ENCODE results near the gene ATP9B. TPM values are rescaled to one million over a fixed set of nuclear protein-coding genes. Genes with fewer than 3 reads are reported as not detected.

The ATP9B gene
- total and polyA plus RNA-seq, 4 donors, result 7.1 to 31.4 (median 15.5) TPM

- no peaks in the 10 kb centered on the region for H3K27me3 ChIP-seq (ENCODE audit: control insufficient read depth in 4 of 4, insufficient read depth in 4 of 4, low read length in 3 of 4)
- DNase-seq (ENCODE audit: low spot score), result no peak
- H3K36me3 ChIP-seq (ENCODE audit: control insufficient read depth in 4 of 4, insufficient read depth in 3 of 4, low read depth in 1 of 4, low read length in 3 of 4), result peaks cover 0 to 15% (median 8%) of the 10 kb centered on the region in 4 donors
- no peaks in the 10 kb centered on the region for H3K9me3 ChIP-seq (ENCODE audit: control insufficient read depth in 4 of 4, low read length in 3 of 4)
- WGBS, result 80% methylated on average over 4 of the region's 4 CpGs
- no peak overlapping the region for H3K4me3 ChIP-seq (ENCODE audit: low read depth in 1 of 3, low read length in 3 of 3)
- H3K9ac ChIP-seq (ENCODE audit: low read depth in 1 of 2, low read length in 2 of 2), result no peak overlapping the region
- no peaks in the 10 kb centered on the region for H3K4me1 ChIP-seq (ENCODE audit: control insufficient read depth in 4 of 4, insufficient read depth in 4 of 4, low read length in 3 of 4)
- TF ChIP-seq MAX (IDR thresholded peaks at IDR 0.05) (no peak), CTCF (IDR thresholded peaks at IDR 0.05; ENCODE audit: low read depth, low read length, missing input control) (no peak)
- H3K27ac ChIP-seq (ENCODE audit: low read depth in 1 of 2, low read length in 2 of 2), result no peak overlapping the region
These were observed 206.8 kb downstream of the ATP9B start for GRCh38 chr18:79275992-79276391.

GRCh38 chr18:79278896-79279295, 209.7 kb downstream of the ATP9B start:
- no peak for DNase-seq (ENCODE audit: low spot score)
- Histone ChIP-seq H3K9me3 (ENCODE audit: control insufficient read depth in 4 of 4, low read length in 3 of 4) (no peaks in the 10 kb centered on the region), H3K4me1 (ENCODE audit: control insufficient read depth in 4 of 4, insufficient read depth in 4 of 4, low read length in 3 of 4) (no peaks in the 10 kb centered on the region), H3K27ac (ENCODE audit: low read depth in 1 of 2, low read length in 2 of 2) (no peak overlapping the region), H3K4me3 (ENCODE audit: low read depth in 1 of 3, low read length in 3 of 3) (no peak overlapping the region), H3K36me3 (ENCODE audit: control insufficient read depth in 4 of 4, insufficient read depth in 3 of 4, low read depth in 1 of 4, low read length in 3 of 4) (peaks cover 2 to 13% (median 7%) of the 10 kb centered on the region in 4 donors), H3K9ac (ENCODE audit: low read depth in 1 of 2, low read length in 2 of 2) (no peak overlapping the region), H3K27me3 (ENCODE audit: control insufficient read depth in 4 of 4, insufficient read depth in 4 of 4, low read length in 3 of 4) (no peaks in the 10 kb centered on the region)
- no peak for TF ChIP-seq HNF4A (conservative IDR thresholded peaks at IDR 0.05)
- no peak for TF ChIP-seq MAX (IDR thresholded peaks at IDR 0.05)
- TF ChIP-seq ATF3 (IDR thresholded peaks at IDR 0.05), result no peak
- no peak for TF ChIP-seq FOXA1 (IDR thresholded peaks at IDR 0.05)
- no peak for TF ChIP-seq SP1 (IDR thresholded peaks at IDR 0.05)
- TF ChIP-seq REST (IDR thresholded peaks at IDR 0.05), result no peak
- TF ChIP-seq RXRA (IDR thresholded peaks at IDR 0.05), result no peak
- no peak for TF ChIP-seq GABPA (IDR thresholded peaks at IDR 0.05 in 1 of 2, conservative IDR thresholded peaks at IDR 0.05 in 1 of 2)
- no peak for TF ChIP-seq NR2F2 (IDR thresholded peaks at IDR 0.05)
- no peak for TF ChIP-seq TAF1 (conservative IDR thresholded peaks at IDR 0.05)
- TF ChIP-seq HNF4G (IDR thresholded peaks at IDR 0.05), result no peak
- no peak for TF ChIP-seq CTCF (IDR thresholded peaks at IDR 0.05; ENCODE audit: low read depth, low read length, missing input control)
- no peak for TF ChIP-seq ZBTB33 (IDR thresholded peaks at IDR 0.05)
- WGBS, result 93% methylated on average over 11 of the region's 11 CpGs

All from liver (tissue), 9 donors.